Measurements from ENCODE around the gene CLDN3. TPM values are rescaled to one million over a fixed set of nuclear protein-coding genes. Genes with fewer than 3 reads are reported as not detected.

The CLDN3 gene
- total and polyA plus RNA-seq, 9 of the 15 experiments (the other 6 are each of a cell fraction or from before 2014, with no cell fraction given): 0.29 TPM; not detected in 8

DNA sequence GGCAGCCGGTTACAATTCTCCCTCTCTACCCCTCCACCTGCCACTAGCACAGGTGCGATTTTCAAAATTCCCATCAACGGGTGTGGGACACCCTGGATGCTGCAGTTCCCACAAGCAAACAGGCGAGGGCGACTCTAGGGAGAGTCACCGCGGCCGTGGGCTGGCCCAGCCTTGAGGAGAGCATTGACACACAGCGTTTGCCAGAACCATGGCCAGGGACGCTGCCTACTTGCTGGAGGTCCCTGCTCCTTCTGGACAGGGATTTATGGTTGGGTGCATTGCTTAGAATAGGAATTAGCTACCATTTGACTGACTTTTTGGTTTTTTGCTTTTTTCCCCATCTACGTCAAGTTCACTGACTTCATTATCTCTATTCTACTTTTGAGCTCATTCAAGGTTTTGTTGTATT lies 41.7 kb upstream of the CLDN3 start (continued):
- TF ChIP-seq POU5F1 (IDR thresholded peaks at IDR 0.05; ENCODE audit: borderline replicate concordance, low read depth, low read length, partially characterized antibody) (no peak), XRCC5 (IDR thresholded peaks at IDR 0.05; ENCODE audit: low read depth, low read length) (peak; percentile 68; the same call in 1 of the 2 replicates), BRF1 (IDR thresholded peaks at IDR 0.05; ENCODE audit: borderline replicate concordance, extremely low read depth, insufficient read length) (no peak), MBD1 (CRISPR knock-in tag; IDR thresholded peaks at IDR 0.05) (no peak), SPI1 (IDR thresholded peaks at IDR 0.05; ENCODE audit: borderline replicate concordance, low read depth, low read length) (no peak), ZNF239 (CRISPR knock-in tag; IDR thresholded peaks at IDR 0.05) (no peak), TCFL5 (CRISPR knock-in tag; conservative IDR thresholded peaks at IDR 0.05) (no peak), TRIM25 (IDR thresholded peaks at IDR 0.05; ENCODE audit: borderline replicate concordance) (no peak), GATAD2B (IDR thresholded peaks at IDR 0.05; ENCODE audit: borderline replicate concordance) (no peak), THRB (CRISPR knock-in tag; conservative IDR thresholded peaks at IDR 0.05) (no peak), PHF8 (IDR thresholded peaks at IDR 0.05; ENCODE audit: borderline replicate concordance, low read length) (no peak), RBM34 (IDR thresholded peaks at IDR 0.05; ENCODE audit: borderline replicate concordance, insufficient read depth, low read length) (no peak), ZNF668 (CRISPR knock-in tag; IDR thresholded peaks at IDR 0.05) (no peak), KHSRP (IDR thresholded peaks at IDR 0.05) (no peak), ZC3H4 (CRISPR knock-in tag; IDR thresholded peaks at IDR 0.05; ENCODE audit: borderline replicate concordance) (no peak)
- TF ChIP-seq, protein P1, sequence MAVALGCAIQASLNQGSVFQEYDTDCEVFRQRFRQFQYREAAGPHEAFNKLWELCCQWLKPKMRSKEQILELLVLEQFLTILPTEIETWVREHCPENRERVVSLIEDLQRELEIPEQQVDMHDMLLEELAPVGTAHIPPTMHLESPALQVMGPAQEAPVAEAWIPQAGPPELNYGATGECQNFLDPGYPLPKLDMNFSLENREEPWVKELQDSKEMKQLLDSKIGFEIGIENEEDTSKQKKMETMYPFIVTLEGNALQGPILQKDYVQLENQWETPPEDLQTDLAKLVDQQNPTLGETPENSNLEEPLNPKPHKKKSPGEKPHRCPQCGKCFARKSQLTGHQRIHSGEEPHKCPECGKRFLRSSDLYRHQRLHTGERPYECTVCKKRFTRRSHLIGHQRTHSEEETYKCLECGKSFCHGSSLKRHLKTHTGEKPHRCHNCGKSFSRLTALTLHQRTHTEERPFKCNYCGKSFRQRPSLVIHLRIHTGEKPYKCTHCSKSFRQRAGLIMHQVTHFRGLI (CRISPR knock-in tag; IDR thresholded peaks at IDR 0.05): no peak
- TF ChIP-seq, protein P2, sequence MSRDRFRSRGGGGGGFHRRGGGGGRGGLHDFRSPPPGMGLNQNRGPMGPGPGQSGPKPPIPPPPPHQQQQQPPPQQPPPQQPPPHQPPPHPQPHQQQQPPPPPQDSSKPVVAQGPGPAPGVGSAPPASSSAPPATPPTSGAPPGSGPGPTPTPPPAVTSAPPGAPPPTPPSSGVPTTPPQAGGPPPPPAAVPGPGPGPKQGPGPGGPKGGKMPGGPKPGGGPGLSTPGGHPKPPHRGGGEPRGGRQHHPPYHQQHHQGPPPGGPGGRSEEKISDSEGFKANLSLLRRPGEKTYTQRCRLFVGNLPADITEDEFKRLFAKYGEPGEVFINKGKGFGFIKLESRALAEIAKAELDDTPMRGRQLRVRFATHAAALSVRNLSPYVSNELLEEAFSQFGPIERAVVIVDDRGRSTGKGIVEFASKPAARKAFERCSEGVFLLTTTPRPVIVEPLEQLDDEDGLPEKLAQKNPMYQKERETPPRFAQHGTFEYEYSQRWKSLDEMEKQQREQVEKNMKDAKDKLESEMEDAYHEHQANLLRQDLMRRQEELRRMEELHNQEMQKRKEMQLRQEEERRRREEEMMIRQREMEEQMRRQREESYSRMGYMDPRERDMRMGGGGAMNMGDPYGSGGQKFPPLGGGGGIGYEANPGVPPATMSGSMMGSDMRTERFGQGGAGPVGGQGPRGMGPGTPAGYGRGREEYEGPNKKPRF (IDR thresholded peaks at IDR 0.05; ENCODE audit: low read depth, low read length): no peak
- TF ChIP-seq, protein P3, sequence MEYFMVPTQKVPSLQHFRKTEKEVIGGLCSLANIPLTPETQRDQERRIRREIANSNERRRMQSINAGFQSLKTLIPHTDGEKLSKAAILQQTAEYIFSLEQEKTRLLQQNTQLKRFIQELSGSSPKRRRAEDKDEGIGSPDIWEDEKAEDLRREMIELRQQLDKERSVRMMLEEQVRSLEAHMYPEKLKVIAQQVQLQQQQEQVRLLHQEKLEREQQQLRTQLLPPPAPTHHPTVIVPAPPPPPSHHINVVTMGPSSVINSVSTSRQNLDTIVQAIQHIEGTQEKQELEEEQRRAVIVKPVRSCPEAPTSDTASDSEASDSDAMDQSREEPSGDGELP (CRISPR knock-in tag; IDR thresholded peaks at IDR 0.05; ENCODE audit: borderline replicate concordance): peak; percentile 39; the same call in 1 of the 2 replicates
- TF ChIP-seq, protein P4, sequence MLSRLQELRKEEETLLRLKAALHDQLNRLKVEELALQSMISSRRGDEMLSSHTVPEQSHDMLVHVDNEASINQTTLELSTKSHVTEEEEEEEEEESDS (CRISPR knock-in tag; IDR thresholded peaks at IDR 0.05): no peak
